Neuronal stem cell (in vitro differentiated cells): ENCODE data around the gene POLDIP3.

Experiments used
- DNase-seq: peaks from one replicate; pipeline ENCODE4 v3.0.0-alpha.2; 2013; ENCODE audit warnings: low spot score
- H2AFZ ChIP-seq: one replicate; pipeline ENCODE4 v1.6.1; 2013; ENCODE audit warnings: mild to moderate bottlenecking, low read length, inconsistent platforms
- H2AK5ac ChIP-seq: 2 replicates; pipeline ENCODE4 v1.6.1; 2013; ENCODE audit warnings: low read depth, mild to moderate bottlenecking, inconsistent platforms, low read length, moderate library complexity, mixed read lengths
- H2BK120ac ChIP-seq: 2 replicates; pipeline ENCODE4 v1.6.1; 2013; ENCODE audit warnings: low read depth, mild to moderate bottlenecking, inconsistent platforms, low read length, moderate library complexity, mixed read lengths
- H2BK12ac ChIP-seq: one replicate; pipeline ENCODE4 v1.6.1; 2013; ENCODE audit warnings: low read length, inconsistent platforms
- H2BK15ac ChIP-seq: 2 replicates; pipeline ENCODE4 v1.6.1; 2013; ENCODE audit warnings: mild to moderate bottlenecking, low read length, inconsistent platforms, mixed read lengths
- H2BK5ac ChIP-seq: one replicate; pipeline ENCODE4 v1.6.1; 2013; ENCODE audit warnings: inconsistent platforms, mild to moderate bottlenecking, low read length, moderate library complexity
- H3K14ac ChIP-seq: one replicate; pipeline ENCODE4 v1.6.1; 2013; ENCODE audit warnings: low read length, inconsistent platforms
- H3K18ac ChIP-seq: 2 replicates; pipeline ENCODE4 v1.6.1; 2013; ENCODE audit warnings: low read length, inconsistent platforms
- H3K23ac ChIP-seq: 2 replicates; pipeline ENCODE4 v1.6.1; 2013; ENCODE audit warnings: low read depth, mild to moderate bottlenecking, mixed read lengths, low read length, inconsistent platforms; ENCODE audit not compliant: poor library complexity
- H3K27ac ChIP-seq: replicated peaks from 3 replicates; pipeline ENCODE4 v1.5.1; 2013; ENCODE audit warnings: low read length, inconsistent platforms
- H3K27me3 ChIP-seq, 3 experiments: 2 replicates each; pipeline ENCODE4 v1.6.1; 2013; ENCODE audit warnings: low read length in 3 of 3, mild to moderate bottlenecking in 2 of 3, inconsistent platforms in 1 of 3, low read depth in 1 of 3, mixed read lengths in 1 of 3, moderate library complexity in 1 of 3; ENCODE audit not compliant: control insufficient read depth in 3 of 3, insufficient read depth in 3 of 3
- H3K36me3 ChIP-seq, 2 donors: replicated peaks in 1 of 2; 2 replicates each; pipeline ENCODE4 v1.6.1; 2013; ENCODE audit warnings: low read length in 2 of 2; ENCODE audit not compliant: control insufficient read depth in 2 of 2, insufficient read depth in 2 of 2
- H3K4ac ChIP-seq: 2 replicates; pipeline ENCODE4 v1.6.1; 2013; ENCODE audit warnings: inconsistent platforms, mild to moderate bottlenecking, low read length, moderate library complexity
- H3K4me1 ChIP-seq, 2 donors: 1 replicate in 1 of 2; 2 replicates in 1 of 2; pipeline ENCODE4 v1.6.1; 2013; ENCODE audit warnings: low read length in 2 of 2, low read depth in 1 of 2; ENCODE audit not compliant: control insufficient read depth in 2 of 2, insufficient read depth in 1 of 2
- H3K4me2 ChIP-seq: one replicate; pipeline ENCODE4 v1.6.1; 2013; ENCODE audit warnings: mild to moderate bottlenecking, low read length, inconsistent platforms; ENCODE audit not compliant: insufficient read depth, poor library complexity, severe bottlenecking
- H3K4me3 ChIP-seq, 2 donors: 2 replicates each; pipeline ENCODE4 v1.5.1; 2013; ENCODE audit warnings: low read length in 2 of 2, mild to moderate bottlenecking in 2 of 2, inconsistent platforms in 1 of 2, moderate library complexity in 1 of 2
- H3K79me1 ChIP-seq: one replicate; pipeline ENCODE4 v1.6.1; 2013; ENCODE audit warnings: low read depth, mild to moderate bottlenecking, inconsistent platforms, low read length, moderate library complexity
- H3K9ac ChIP-seq: one replicate; pipeline ENCODE4 v1.6.1; 2013; ENCODE audit warnings: mild to moderate bottlenecking, low read depth, low read length, inconsistent platforms; ENCODE audit not compliant: poor library complexity
- H3K9me3 ChIP-seq, 2 donors: replicated peaks in 1 of 2; 2 replicates each; pipeline versions ENCODE3 to v1.6.1; 2013; ENCODE audit warnings: low read length in 2 of 2, mild to moderate bottlenecking in 2 of 2, inconsistent platforms in 1 of 2, low read depth in 1 of 2, mixed read lengths in 1 of 2, moderate library complexity in 1 of 2; ENCODE audit not compliant: control insufficient read depth in 2 of 2, insufficient read depth in 1 of 2
- H4K8ac ChIP-seq: one replicate; pipeline ENCODE4 v1.6.1; 2013; ENCODE audit warnings: low read depth, mild to moderate bottlenecking, inconsistent platforms, low read length, moderate library complexity
- H4K91ac ChIP-seq: one replicate; pipeline ENCODE4 v1.6.1; 2013; ENCODE audit warnings: low read length, low read depth, mild to moderate bottlenecking, inconsistent platforms; ENCODE audit not compliant: poor library complexity
- WGBS, 2 donors: extraction: QIAGEN DNeasy Blood & Tissue Kit; methylation state at CpG; one replicate each; pipeline ENCODE4 v1.1.7; 2013; ENCODE audit warnings: missing lambda C conversion rate in 2 of 2, mixed read lengths in 1 of 2; ENCODE audit not compliant: insufficient read length in 2 of 2, insufficient replicate concordance in 1 of 2; ENCODE audit errors: extremely low coverage in 2 of 2; 5-methylcytosine and 5-hydroxymethylcytosine counted together

POLDIP3 gene

DNA sequence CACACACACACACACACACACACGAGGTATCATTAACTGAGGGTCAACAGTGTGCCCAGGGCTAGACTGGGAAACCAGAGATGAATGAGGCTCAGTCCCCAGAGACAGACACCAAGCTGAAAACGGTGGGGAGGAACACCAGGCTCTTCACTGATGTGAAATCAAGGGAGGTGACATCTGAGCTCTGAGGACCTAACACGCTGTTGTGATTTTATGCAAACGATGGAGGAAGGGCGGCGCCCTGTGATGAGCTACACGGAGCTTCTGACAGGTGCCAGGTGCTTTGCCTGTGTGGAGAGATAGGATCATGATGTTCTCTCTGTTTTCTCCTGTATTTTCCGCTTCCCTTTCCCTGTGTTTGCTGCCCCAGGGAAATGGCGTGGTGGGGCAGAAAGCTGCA, 41.0 kb upstream of the POLDIP3 start:
- Histone ChIP-seq H4K8ac (no peak overlapping the region), H2BK5ac (no peak overlapping the region), H3K14ac (no peak overlapping the region), H3K9ac (peak overlapping the region; percentile 24), H2BK12ac (no peak overlapping the region), H3K4ac (no peak overlapping the region), H3K4me2 (no peak overlapping the region), H3K9me3 (no peaks in the 10 kb centered on the region), H2AFZ (no peak overlapping the region), H4K91ac (no peak overlapping the region), H3K18ac (no peak overlapping the region), H3K4me1 (no peaks in the 10 kb centered on the region), H2AK5ac (no peak overlapping the region), H3K27ac (no peak overlapping the region), H2BK120ac (no peak overlapping the region), H2BK15ac (no peak overlapping the region), H3K23ac (no peak overlapping the region), H3K27me3 (peaks cover 0 to 10% (median 0%) of the 10 kb centered on the region in 3 experiments), H3K4me3 (no peak overlapping the region), H3K79me1 (no peaks in the 10 kb centered on the region), H3K36me3 (no peaks in the 10 kb centered on the region)
- WGBS, 2 donors = no CpG with 5 or more reads among the region's 9 CpGs
- DNase-seq = no peak

- no peak overlapping the region for H3K4ac ChIP-seq
- no peak overlapping the region for H3K4me2 ChIP-seq
- no peak overlapping the region for H2BK12ac ChIP-seq
- WGBS, 2 donors = no CpG with 5 or more reads among the region's 7 CpGs
- H3K9ac ChIP-seq = no peak overlapping the region
- H2AFZ ChIP-seq = peak overlapping the region; percentile 40
- H2BK120ac ChIP-seq = no peak overlapping the region
- no peak overlapping the region for H3K23ac ChIP-seq
- H3K36me3 ChIP-seq = no peaks in the 10 kb centered on the region
- peaks cover 2% of the 10 kb centered on the region for H3K79me1 ChIP-seq
- H3K27ac ChIP-seq = no peak overlapping the region
- H3K4me1 ChIP-seq = peaks cover 0 to 2% of the 10 kb centered on the region in 2 donors
- H2BK5ac ChIP-seq = no peak overlapping the region
- no peak overlapping the region for H3K18ac ChIP-seq
- no peak overlapping the region for H2BK15ac ChIP-seq
- no peak overlapping the region for H4K91ac ChIP-seq
- no peaks in the 10 kb centered on the region for H3K9me3 ChIP-seq
- H3K4me3 ChIP-seq = no peak overlapping the region
- no peak overlapping the region for H3K14ac ChIP-seq
- DNase-seq = no peak
- H3K27me3 ChIP-seq = peaks cover 0 to 10% (median 0%) of the 10 kb centered on the region in 3 experiments
- no peak overlapping the region for H2AK5ac ChIP-seq
- H4K8ac ChIP-seq = no peak overlapping the region
These were observed 39.9 kb upstream of the POLDIP3 start for GRCh38 chr22:42654436-42655073.

GRCh38 chr22:42653999-42654398, 39.3 kb upstream of the POLDIP3 start:
- H3K9ac ChIP-seq = no peak overlapping the region

DNA sequence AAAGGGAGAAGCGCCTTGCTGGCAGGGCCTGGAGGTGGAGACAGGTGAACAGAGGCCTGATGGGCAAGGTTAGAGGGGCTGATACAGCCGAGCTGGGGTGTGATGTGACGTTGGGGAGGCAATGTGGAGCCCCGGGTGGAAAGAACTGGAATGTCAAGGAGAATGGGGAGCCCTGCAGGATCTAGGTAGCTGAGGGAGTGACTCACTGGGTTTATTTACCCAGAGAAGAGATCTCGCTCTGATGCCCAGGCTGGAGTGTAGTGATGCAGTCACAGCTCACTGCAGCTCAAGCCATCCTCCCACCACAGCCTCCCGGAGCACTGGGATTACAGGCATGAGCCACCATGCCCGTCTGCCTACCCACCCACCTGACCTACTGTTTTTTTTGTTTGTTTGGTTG, 36.5 kb upstream of the POLDIP3 start:
- no peak overlapping the region for H4K8ac ChIP-seq
- H2BK5ac ChIP-seq = no peak overlapping the region
- peaks cover 2 to 5% of the 10 kb centered on the region in 2 donors for H3K36me3 ChIP-seq
- H3K4ac ChIP-seq = no peak overlapping the region
- no peak overlapping the region for H2BK15ac ChIP-seq
- no CpG with 5 or more reads among the region's 7 CpGs for WGBS, 2 donors
- H3K4me1 ChIP-seq = peaks cover 5 to 11% of the 10 kb centered on the region in 2 donors
- no peak overlapping the region for H3K27ac ChIP-seq
- no peak for DNase-seq
- H2AFZ ChIP-seq = no peak overlapping the region
- H3K9ac ChIP-seq = no peak overlapping the region
- H3K79me1 ChIP-seq = peaks cover 21% of the 10 kb centered on the region
- H3K4me2 ChIP-seq = no peak overlapping the region
- peaks cover 0 to 7% (median 0%) of the 10 kb centered on the region in 3 experiments for H3K27me3 ChIP-seq
- no peaks in the 10 kb centered on the region for H3K9me3 ChIP-seq
- H2BK120ac ChIP-seq = peak overlapping the region; percentile 67
- H3K4me3 ChIP-seq = no peak overlapping the region
- peak overlapping the region; percentile 8 for H3K18ac ChIP-seq
- H3K14ac ChIP-seq = peak overlapping the region; percentile 6
- H2BK12ac ChIP-seq = peak overlapping the region; percentile 73
- H2AK5ac ChIP-seq = no peak overlapping the region
- peak overlapping the region; percentile 47 for H4K91ac ChIP-seq
- peak overlapping the region; percentile 0 for H3K23ac ChIP-seq

More at GRCh38 chr22:42653999-42654398, 39.3 kb upstream of the POLDIP3 start:
- Histone ChIP-seq H3K14ac (no peak overlapping the region), H2BK120ac (no peak overlapping the region), H4K8ac (no peak overlapping the region), H3K79me1 (peaks cover 2% of the 10 kb centered on the region), H3K4me2 (no peak overlapping the region), H2BK5ac (no peak overlapping the region), H2AK5ac (no peak overlapping the region), H3K9me3 (no peaks in the 10 kb centered on the region), H3K4me1 (peaks cover 0 to 2% of the 10 kb centered on the region in 2 donors), H3K4me3 (no peak overlapping the region), H3K23ac (no peak overlapping the region), H2BK12ac (no peak overlapping the region), H3K18ac (no peak overlapping the region), H3K36me3 (no peaks in the 10 kb centered on the region), H3K27me3 (peaks cover 0 to 10% (median 0%) of the 10 kb centered on the region in 3 experiments), H3K4ac (no peak overlapping the region), H4K91ac (no peak overlapping the region), H2BK15ac (no peak overlapping the region), H2AFZ (no peak overlapping the region), H3K27ac (no peak overlapping the region)
- no peak for DNase-seq
- no CpG with 5 or more reads among the region's 4 CpGs for WGBS, 2 donors
